Measurements from ENCODE around the gene CLEC1A.

Gene CLEC1A

DNA sequence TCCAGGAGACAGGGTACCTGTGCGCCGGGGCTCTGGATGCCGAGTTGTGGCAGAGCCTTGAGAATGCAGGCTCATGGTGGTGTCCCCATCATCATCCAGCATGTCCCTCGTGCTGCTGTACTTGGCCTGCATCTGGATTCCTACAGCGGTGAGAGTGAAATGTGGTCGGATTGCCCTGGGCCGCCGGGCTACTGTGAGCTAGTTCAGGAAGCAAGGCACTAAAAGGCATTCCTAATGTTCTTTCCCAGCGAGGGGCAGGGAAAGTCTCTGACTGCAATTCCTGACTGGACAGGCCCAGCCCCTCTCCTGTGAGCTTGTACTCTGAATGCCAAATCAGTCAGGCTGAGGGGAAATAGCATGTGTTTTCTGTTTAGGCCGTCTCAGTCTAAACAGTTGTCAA lies at the start of gene CLEC1A:
TSS of gene CLEC1A (minus strand) at position 195 of the 400 bp plus-strand sequence. CDS start at position 132, 63 bp downstream.
- DNase-seq = no peak

GRCh38 chr12:10147714-10148403 lies 49.1 kb upstream of the CLEC1A start:
- DNase-seq = no peak

GRCh38 chr12:10142976-10143589 lies 44.3 kb upstream of the CLEC1A start:
- no peak for DNase-seq

DNA sequence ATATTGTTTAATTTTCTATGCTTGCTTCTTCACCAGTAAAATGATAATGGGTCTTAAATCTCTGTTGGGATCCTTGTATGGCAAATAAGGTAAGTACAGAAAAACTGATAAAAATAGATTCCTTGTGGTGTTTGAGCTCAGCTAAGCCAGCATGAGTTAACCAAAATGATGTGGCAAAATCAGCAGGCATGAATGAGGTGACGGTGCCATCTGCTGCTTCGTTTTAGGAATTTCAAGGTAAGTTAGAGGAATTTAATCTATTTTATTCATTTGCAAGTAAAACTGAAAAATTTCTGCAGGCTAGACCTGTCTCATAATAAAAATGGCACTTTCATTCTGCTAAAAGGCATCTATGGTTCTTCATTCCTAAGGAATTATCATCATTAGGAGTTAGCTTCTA lies 41.2 kb upstream of the CLEC1A start:
- peak; percentile 46 for DNase-seq

- no peak for DNase-seq
Observed at GRCh38 chr12:10136637-10137205, 37.9 kb upstream of the CLEC1A start.

- no peak for DNase-seq
Observed at GRCh38 chr12:10135126-10135525, 36.3 kb upstream of the CLEC1A start.

DNA sequence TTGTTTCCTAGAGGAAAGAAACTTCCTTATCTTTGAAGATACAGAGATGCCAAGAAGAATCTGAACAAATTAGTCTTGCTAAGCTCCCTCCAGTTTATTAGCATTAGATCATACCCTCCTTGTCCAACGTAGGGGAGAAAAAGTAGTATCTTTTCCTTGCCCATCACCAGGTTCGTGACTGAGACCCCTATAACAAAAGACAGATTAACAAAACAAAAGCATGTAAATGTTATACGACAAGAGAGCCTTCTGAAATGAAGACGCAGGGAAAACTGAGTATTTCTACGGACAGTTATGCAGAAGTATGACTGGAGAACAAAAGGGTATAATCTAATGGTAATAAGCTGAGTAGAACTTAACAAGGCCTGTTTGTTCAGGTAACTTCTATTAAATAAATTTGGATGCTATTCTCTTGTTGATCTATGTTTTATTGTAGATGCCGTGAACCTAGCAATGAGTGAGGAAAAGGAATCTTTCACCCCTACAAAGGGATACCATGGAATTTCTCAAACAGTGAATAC lies 34.1 kb upstream of the CLEC1A start:
- DNase-seq = no peak

DNA sequence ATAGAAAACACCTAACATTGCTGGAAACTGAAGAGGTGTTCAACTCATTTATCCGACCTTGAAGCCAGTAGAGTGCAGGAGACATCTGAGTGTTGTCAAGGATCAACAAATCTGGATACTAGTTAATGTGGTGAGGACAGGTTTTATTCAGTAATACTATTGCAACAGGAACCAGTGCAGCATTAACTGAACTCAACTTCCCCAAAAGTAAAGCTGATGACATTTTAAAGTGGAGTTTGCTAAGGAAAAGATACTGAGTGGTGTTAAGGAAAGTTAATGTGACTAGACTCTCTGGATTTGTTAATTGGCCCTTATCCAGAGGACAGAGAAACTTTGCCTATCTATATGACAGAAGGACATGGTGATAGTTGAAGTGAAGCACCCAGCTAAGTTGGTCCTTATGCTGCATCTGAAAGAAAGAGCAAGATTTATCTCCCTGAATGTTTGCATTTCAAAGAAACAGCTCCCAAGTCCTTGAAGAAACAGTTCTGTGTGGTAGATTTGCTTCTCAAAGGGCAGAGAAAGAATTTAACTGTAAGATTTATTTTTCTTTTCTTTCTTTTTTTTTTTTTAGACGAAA lies 32.4 kb upstream of the CLEC1A start:
- no peak for DNase-seq

GRCh38 chr12:10130042-10130441 lies 31.3 kb upstream of the CLEC1A start, which contains the start of gene CLEC7A:
Gene CLEC7A (minus strand): TSS chr12:10130199. CDS start chr12:10130082, 117 bp downstream.
- no peak for DNase-seq

GRCh38 chr12:10128687-10129086 lies 29.9 kb upstream of the CLEC1A start:
- no peak for DNase-seq

GRCh38 chr12:10126413-10126812 lies 27.6 kb upstream of the CLEC1A start:
- DNase-seq = no peak

DNA sequence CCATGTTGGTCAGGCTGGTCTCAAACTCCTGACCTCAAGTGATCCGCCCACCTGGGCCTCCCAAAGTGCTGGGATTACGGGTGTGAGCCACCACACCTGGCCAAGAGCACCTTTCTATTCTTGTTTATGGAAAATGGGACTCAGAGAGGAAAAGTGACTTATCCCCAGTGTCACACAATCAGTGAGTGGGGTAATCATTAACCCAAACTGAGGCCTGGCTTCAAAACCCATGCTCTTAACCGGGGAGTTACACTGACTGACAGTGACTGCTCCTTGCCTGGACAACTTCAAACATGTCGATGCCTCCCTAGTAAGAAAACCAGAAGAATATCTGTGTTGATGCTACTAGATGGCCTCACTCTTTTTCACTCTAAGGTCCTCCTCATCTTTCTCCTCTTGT lies 23.9 kb upstream of the CLEC1A start:
- DNase-seq = no peak

- no peak for DNase-seq
Observed at GRCh38 chr12:10121278-10121677, 22.5 kb upstream of the CLEC1A start.

DNA sequence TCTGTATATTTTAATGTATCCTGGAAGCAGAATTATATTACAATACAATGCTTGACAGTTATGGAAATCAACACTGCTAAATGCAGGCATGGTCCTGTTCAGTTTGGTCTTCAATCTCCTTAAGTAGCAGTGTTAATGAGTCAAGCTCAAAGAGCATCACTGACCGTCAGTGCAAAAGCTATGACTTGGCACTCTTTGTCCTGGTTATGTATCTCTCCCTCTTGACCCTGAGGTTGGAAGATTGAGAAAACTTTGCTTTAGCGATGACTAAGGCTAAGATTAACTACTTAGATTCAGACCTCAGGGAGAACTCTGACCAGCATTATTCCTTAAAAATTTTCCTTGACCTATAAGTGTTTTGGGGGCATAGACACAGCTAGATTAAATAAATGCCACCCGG lies 20.3 kb upstream of the CLEC1A start:
- no peak for DNase-seq

DNA sequence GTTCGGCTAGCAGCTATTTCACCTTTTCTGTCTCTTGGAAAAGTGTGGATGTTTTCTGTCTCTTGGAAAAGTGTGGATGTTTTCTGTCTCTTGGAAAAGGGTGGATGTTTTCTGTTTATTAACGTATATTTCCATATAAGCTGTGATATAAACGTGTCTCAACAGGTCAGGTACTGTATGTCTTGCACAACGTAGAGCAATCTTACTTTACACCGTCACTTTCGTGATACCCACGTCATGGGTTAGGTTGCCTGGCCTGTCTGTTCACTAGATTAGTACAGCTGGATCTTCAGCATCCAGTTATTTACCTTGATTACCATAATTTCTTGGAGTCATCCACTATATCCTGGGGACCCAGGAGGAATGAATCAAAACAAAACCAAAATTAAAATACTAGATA lies 17.1 kb upstream of the CLEC1A start:
- DNase-seq = peak; percentile 52

GRCh38 chr12:10115311-10115710 lies 16.5 kb upstream of the CLEC1A start:
- DNase-seq = peak; percentile 36

GRCh38 chr12:10113920-10114319 lies 15.1 kb upstream of the CLEC1A start:
- DNase-seq = no peak

DNA sequence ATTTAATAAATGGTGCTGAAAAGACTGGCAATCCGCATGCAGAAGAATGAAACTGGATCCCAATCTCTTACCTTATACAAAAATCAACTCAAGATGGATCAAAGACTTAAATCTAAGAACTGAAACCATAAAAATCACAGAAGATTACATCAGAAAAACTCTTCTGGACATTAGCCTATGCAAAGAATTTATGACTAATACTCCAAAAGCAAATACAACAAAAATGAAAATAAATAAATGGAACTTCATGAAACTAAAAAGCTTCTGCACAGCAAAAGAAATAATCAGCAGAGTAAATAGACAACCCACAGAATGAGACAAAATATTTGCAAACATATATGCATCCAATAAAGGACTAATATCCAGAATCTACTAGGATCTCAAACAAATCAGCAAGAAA lies 14.3 kb upstream of the CLEC1A start:
- no peak for DNase-seq

DNA sequence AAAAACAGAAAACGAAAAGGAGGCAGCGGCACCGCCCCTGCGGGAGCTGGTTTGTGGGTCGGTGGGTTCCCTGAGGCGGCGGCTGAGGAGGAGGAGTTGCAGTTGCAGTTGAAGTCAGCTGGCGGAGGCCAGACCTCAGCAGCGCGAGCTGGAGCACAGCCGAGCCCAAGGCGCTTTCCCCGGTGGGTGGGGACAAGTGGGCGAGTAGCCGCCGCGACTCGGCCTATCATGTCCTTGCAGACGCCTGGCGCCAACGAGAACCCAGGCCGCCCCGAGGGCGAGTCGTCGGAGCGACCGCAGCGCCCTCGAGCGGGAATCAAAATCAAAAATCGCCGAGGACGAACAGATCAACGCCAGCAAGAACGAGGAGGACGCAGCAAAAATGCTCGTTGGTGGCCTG lies 12.7 kb upstream of the CLEC1A start:
- DNase-seq = peak; percentile 81

GRCh38 chr12:10110256-10110844 lies 11.6 kb upstream of the CLEC1A start:
- no peak for DNase-seq

- DNase-seq = no peak
Observed at GRCh38 chr12:10102322-10102721, 3.5 kb upstream of the CLEC1A start.

DNA sequence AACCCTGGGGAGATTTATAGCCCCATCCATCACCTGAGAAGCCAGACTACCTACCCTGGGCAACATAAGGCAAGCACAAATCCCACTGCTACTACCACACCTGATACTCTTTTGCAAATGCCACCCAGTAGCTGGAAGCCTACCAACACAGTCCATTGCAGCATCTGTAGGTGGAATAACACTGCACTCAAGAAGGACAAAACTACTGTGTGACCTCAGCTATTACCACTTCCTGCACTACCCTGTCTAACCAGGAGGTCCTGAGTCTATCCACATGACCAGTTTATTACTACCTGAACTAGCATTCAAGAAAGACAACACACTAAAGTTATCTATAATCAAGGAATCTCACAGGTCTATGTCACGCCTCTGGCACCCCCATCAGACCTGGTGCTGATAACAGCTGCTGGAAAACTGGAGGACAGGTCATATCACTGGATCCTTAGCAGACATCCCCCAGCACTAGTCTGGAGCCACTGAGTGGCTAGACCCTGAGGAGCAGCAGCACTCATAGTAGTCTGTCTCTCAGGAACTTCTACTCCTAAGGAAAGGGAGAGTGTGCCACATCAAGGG lies 2.9 kb upstream of the CLEC1A start:
- DNase-seq = no peak

GRCh38 chr12:10101042-10101579 lies 2.3 kb upstream of the CLEC1A start:
- DNase-seq = no peak

All from NCI-H146 (cell line).